SK-N-SH (cell line): ENCODE data around the gene PTPN14. TPM values are rescaled to one million over a fixed set of nuclear protein-coding genes. Genes with fewer than 3 reads are reported as not detected.

Experiments
- CTCF ChIA-PET: fragments of 300-600, 350-600 bp; formaldehyde crosslinking; extraction: SDS; loops from one replicate; lab custom pipeline; 2021; lab: Yijun Ruan, JAX
- POLR2A ChIA-PET: fragments of 350-600 bp; sonication (Branson Sonifier 250); formaldehyde crosslinking; extraction: SDS; loops from one replicate; lab custom pipeline; 2020; ENCODE audit warnings: antibody characterized with exemption, inconsistent platforms; lab: Yijun Ruan, JAX
- DNase-seq: peaks from one replicate; pipeline ENCODE4 v3.0.0; 2012
- H2AFZ ChIP-seq: fragments of 200-600 bp; sonication (generic); 2 replicates; pipeline ENCODE4 v1.8.1; 2016; ENCODE audit warnings: antibody characterized with exemption, mild to moderate bottlenecking, low read depth
- H3F3A ChIP-seq: fragments of 200-600 bp; sonication (generic); replicated peaks from 2 replicates; pipeline ENCODE3; 2016; ENCODE audit warnings: antibody characterized with exemption, mild to moderate bottlenecking; ENCODE audit not compliant: insufficient read depth
- H3K27ac ChIP-seq, 2 experiments: fragments of 200-500 bp in 1 of 2; fragments of 200-600 bp in 1 of 2; sonication (Bioruptor generic) in 1 of 2; sonication (generic), shearing (Covaris generic) in 1 of 2; 2 replicates each; pipeline versions ENCODE4 v1.5.1 to v1.6.1; 2014 to 2016; ENCODE audit warnings: low read depth in 2 of 2, inconsistent platforms in 1 of 2, low read length in 1 of 2, mild to moderate bottlenecking in 1 of 2, mixed read lengths in 1 of 2
- H3K27me3 ChIP-seq: fragments of 200-600 bp; sonication (generic), shearing (Covaris generic); 2 replicates; pipeline ENCODE4 v1.6.1; 2016; ENCODE audit warnings: mixed run types; ENCODE audit not compliant: insufficient read depth
- H3K36me3 ChIP-seq, 2 experiments: fragments of 200-500 bp in 1 of 2; fragments of 200-600 bp in 1 of 2; sonication (Bioruptor generic) in 1 of 2; sonication (generic) in 1 of 2; replicated peaks in 1 of 2; 2 replicates each; pipeline versions ENCODE3 to v1.5.1; 2014 to 2016; ENCODE audit warnings: low read length in 1 of 2, mild to moderate bottlenecking in 1 of 2; ENCODE audit not compliant: insufficient read depth in 2 of 2, control insufficient read depth in 1 of 2
- H3K4me1 ChIP-seq, 2 experiments: fragments of 200-500 bp in 1 of 2; fragments of 200-600 bp in 1 of 2; sonication (Bioruptor generic) in 1 of 2; sonication (generic), shearing (Covaris generic) in 1 of 2; 2 replicates each; pipeline versions ENCODE4 v1.5.1 to v1.6.1; 2014 to 2016; ENCODE audit warnings: low read depth in 1 of 2, low read length in 1 of 2, mixed run types in 1 of 2; ENCODE audit not compliant: insufficient read depth in 2 of 2, control insufficient read depth in 1 of 2
- H3K4me2 ChIP-seq: fragments of 200-600 bp; sonication (generic), shearing (Covaris generic); 2 replicates; pipeline ENCODE4 v1.6.1; 2017; ENCODE audit warnings: mixed run types
- H3K4me3 ChIP-seq, 2 experiments: fragments of 200-500 bp in 1 of 2; fragments of 200-600 bp in 1 of 2; sonication (Bioruptor generic) in 1 of 2; sonication (generic), shearing (Covaris generic) in 1 of 2; 2 replicates each; pipeline versions ENCODE4 v1.5.1 to v1.8.1; 2014 to 2016; ENCODE audit warnings: low read depth in 2 of 2, inconsistent platforms in 1 of 2, low read length in 1 of 2, mild to moderate bottlenecking in 1 of 2, mixed read lengths in 1 of 2, moderate library complexity in 1 of 2
- H3K79me2 ChIP-seq: fragments of 200-600 bp; sonication (generic); 2 replicates; pipeline ENCODE4 v1.8.1; 2017; ENCODE audit warnings: mild to moderate bottlenecking; ENCODE audit not compliant: insufficient read depth
- H3K9ac ChIP-seq: fragments of 200-600 bp; sonication (generic); 2 replicates; pipeline ENCODE4 v1.6.1; 2017; ENCODE audit warnings: mixed run types
- H3K9me2 ChIP-seq: fragments of 200-600 bp; sonication (generic); 2 replicates; pipeline ENCODE4 v1.6.1; 2017; ENCODE audit warnings: mixed run types
- H3K9me3 ChIP-seq: fragments of 200-600 bp; sonication (generic); 2 replicates; pipeline ENCODE4 v1.6.1; 2017; ENCODE audit warnings: mixed run types, mild to moderate bottlenecking, moderate library complexity
- H4K20me1 ChIP-seq: fragments of 200-600 bp; sonication (generic); 2 replicates; pipeline ENCODE4 v1.6.1; 2017; ENCODE audit warnings: mild to moderate bottlenecking, mixed run types; ENCODE audit not compliant: insufficient read depth
- CTCF ChIP-seq: fragments of 200-600 bp; sonication (generic); IDR thresholded peaks from 2 replicates; pipeline ENCODE4 v1.6.1; 2017; ENCODE audit warnings: antibody characterized with exemption, mild to moderate bottlenecking, moderate library complexity
- ELF1 ChIP-seq: IDR thresholded peaks from 2 replicates; pipeline ENCODE4 v1.4.0; 2012
- EP300 ChIP-seq, 2 experiments: IDR thresholded peaks; 2 replicates each; pipeline versions ENCODE4 v1.4.0 to v1.6.1; 2012; ENCODE audit warnings: borderline replicate concordance in 1 of 2, low read depth in 1 of 2, low read length in 1 of 2
- GABPA ChIP-seq: IDR thresholded peaks from 2 replicates; pipeline ENCODE4 v1.4.0; 2012; ENCODE audit warnings: low read depth, mild to moderate bottlenecking
- JUND ChIP-seq: IDR thresholded peaks from 2 replicates; pipeline ENCODE4 v1.4.0; 2012
- MEF2A ChIP-seq: IDR thresholded peaks from 2 replicates; pipeline ENCODE4 v1.4.0; 2012; ENCODE audit warnings: low read depth, borderline replicate concordance
- NFIC ChIP-seq: IDR thresholded peaks from 2 replicates; pipeline ENCODE4 v1.4.0; 2012; ENCODE audit warnings: borderline replicate concordance
- POLR2AphosphoS5 ChIP-seq: IDR thresholded peaks from 2 replicates; pipeline ENCODE4 v1.6.1; 2012; ENCODE audit warnings: low read depth, low read length
- RAD21 ChIP-seq: IDR thresholded peaks from 2 replicates; pipeline ENCODE4 v1.6.1; 2012; ENCODE audit warnings: mild to moderate bottlenecking, low read length
- RFX5 ChIP-seq: IDR thresholded peaks from 2 replicates; pipeline ENCODE4 v1.6.1; 2012; ENCODE audit warnings: mild to moderate bottlenecking, improper control_type of control experiment, low read length
- SIN3A ChIP-seq: IDR thresholded peaks from 2 replicates; pipeline ENCODE4 v1.6.1; 2012; ENCODE audit warnings: low read depth, mild to moderate bottlenecking, low read length, moderate library complexity, borderline replicate concordance
- TAF1 ChIP-seq: IDR thresholded peaks from 2 replicates; pipeline ENCODE4 v1.6.1; 2012; ENCODE audit warnings: low read depth, mild to moderate bottlenecking, low read length, moderate library complexity, borderline replicate concordance
- TCF12 ChIP-seq: IDR thresholded peaks from 2 replicates; pipeline ENCODE4 v1.4.0; 2012
- TEAD4 ChIP-seq: IDR thresholded peaks from 2 replicates; pipeline ENCODE4 v1.4.0; 2012; ENCODE audit warnings: mild to moderate bottlenecking, borderline replicate concordance; ENCODE audit not compliant: insufficient read depth
- YY1 ChIP-seq: IDR thresholded peaks from 2 replicates; pipeline ENCODE4 v1.4.0; 2012; ENCODE audit warnings: low read depth, mild to moderate bottlenecking
- WGBS: methylation state at CpG from one replicate; pipeline ENCODE4 v1.1.6; 2017; ENCODE audit warnings: low lambda C conversion rate; 5-methylcytosine and 5-hydroxymethylcytosine counted together
- polyA plus RNA-seq, 3 experiments: library from polyadenylated mRNA; depleted of rRNA; stranded (reverse); fragments of >200 nt; gene quantifications; 2 replicates each; pipeline ENCODE4 v1.2.3, GENCODE V29; 2012
- TF ChIP-seq, protein P1 (sequence below): IDR thresholded peaks from 2 replicates; pipeline ENCODE4 v1.4.0; 2012; ENCODE audit warnings: low read depth

PTPN14 gene
- 12.8 and 14.3 TPM in 2 replicates for polyA plus RNA-seq (2012; rRNA removed)
- polyA plus RNA-seq (2012; cell fraction: cytosol; rRNA removed) = 11.9 and 13.3 TPM in 2 replicates
- polyA plus RNA-seq (2012; cell fraction: nucleus; rRNA removed) = 14.0 and 17.8 TPM in 2 replicates

DNA sequence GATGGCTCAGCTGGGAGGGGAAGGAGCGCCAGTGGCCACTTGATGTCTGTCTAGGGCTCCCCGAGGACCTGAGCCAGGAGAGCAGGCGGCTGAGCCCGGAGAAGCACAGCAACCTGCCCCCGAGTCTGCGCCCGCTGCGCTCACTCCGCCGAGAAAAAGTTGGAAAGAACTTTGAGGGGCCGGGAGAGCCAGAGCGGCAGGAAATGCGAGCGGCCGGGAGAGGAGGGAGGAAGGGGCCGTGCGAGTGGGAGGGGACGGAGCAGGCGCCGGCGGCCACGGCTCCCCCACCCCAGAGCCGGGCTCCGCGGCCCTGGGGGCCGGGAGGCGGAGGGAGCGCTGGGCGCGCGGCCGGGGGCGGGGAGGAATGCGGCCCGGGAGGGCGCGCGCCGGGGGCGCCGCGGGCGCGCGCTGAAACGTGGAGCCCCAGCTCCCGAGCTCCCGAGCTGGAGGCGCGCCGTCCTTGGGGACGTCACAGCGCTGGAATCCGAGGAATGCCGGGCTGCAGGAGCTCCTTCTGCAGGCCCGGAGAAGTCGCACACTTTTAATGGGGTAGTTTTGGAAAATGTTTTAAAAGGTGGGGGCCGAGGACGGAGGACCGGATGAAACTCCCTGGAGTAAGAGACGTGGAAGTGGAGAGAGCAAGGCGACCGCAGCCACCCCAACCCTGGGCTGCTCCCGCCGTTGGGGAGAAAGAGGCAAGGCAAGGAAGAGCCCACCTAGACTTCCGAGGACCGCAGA lies at the start of gene PTPN14:
TSS of gene PTPN14 (minus strand) at position 167 of the 738 bp plus-strand sequence. CDS start 86,799 bp downstream, outside the sequence.
- peaks cover 33% of the 10 kb centered on the region for H4K20me1 ChIP-seq
- peaks cover 47% of the 10 kb centered on the region for H3K79me2 ChIP-seq
- peak within 1 kb of the TSS; percentile 95 for H3K9ac ChIP-seq
- H3K4me1 ChIP-seq = peaks cover 20 to 25% of the 10 kb centered on the region in 2 experiments
- H3K9me2 ChIP-seq = no peaks in the 10 kb centered on the region
- DNase-seq = peak; percentile 91
- H3K36me3 ChIP-seq = peaks cover 0 to 7% of the 10 kb centered on the region in 2 experiments
- CTCF ChIA-PET = interaction anchor here (1.0 to 4.6 kb wide), 3 partner anchors 76 to 219 kb away, joined by 3 to 17 read pairs (median 4); no protein-coding TSS in a partner anchor
- no peaks in the 10 kb centered on the region for H3K27me3 ChIP-seq
- peak within 1 kb of the TSS; percentile 73 for H2AFZ ChIP-seq
- peak within 1 kb of the TSS; percentile 91 for H3K4me2 ChIP-seq
- TF ChIP-seq GABPA = 0 out of 2 replicates have a peak, but pooled peaks have one; percentile 16
- peak; percentile 27; the same call in 1 of the 2 replicates for TF ChIP-seq NFIC
- TF ChIP-seq RAD21 = peak; percentile 9; the same call in 1 of the 2 replicates
- peak; percentile 80 for TF ChIP-seq POLR2AphosphoS5
- TF ChIP-seq TCF12 = peak; percentile 39
- peak; percentile 21; the same call in 1 of the 2 replicates for TF ChIP-seq SIN3A
- TF ChIP-seq, protein P1, sequence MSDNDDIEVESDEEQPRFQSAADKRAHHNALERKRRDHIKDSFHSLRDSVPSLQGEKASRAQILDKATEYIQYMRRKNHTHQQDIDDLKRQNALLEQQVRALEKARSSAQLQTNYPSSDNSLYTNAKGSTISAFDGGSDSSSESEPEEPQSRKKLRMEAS = peak; percentile 58; the same call in 1 of the 2 replicates
- TF ChIP-seq EP300 (IDR thresholded peaks at IDR 0.05; ENCODE audit: borderline replicate concordance in 1 of 2, low read depth in 1 of 2, low read length in 1 of 2) = no peak
- TF ChIP-seq TEAD4 = peak; percentile 99
- TF ChIP-seq TAF1 = peak; percentile 66
- peak; percentile 10; the same call in 1 of the 2 replicates for TF ChIP-seq ELF1
- TF ChIP-seq YY1 = peak; percentile 1; the same call in 1 of the 2 replicates
- TF ChIP-seq JUND = peak; percentile 41; the same call in 1 of the 2 replicates
- peak; percentile 52 for TF ChIP-seq CTCF
- no peak for TF ChIP-seq MEF2A
- no peak for TF ChIP-seq RFX5
- POLR2A ChIA-PET = no interaction called here
- H3K4me3 ChIP-seq = peak within 1 kb of the TSS; percentile 73 to 81
- peak within 1 kb of the TSS; percentile 95 to 98 for H3K27ac ChIP-seq
- WGBS = under 1% methylated on average over 41 of the region's 67 CpGs
- H3F3A ChIP-seq = peaks cover 16% of the 10 kb centered on the region
- H3K9me3 ChIP-seq = no peaks in the 10 kb centered on the region
